ENCODE data around the gene SLC7A10. TPM values are rescaled to one million over a fixed set of nuclear protein-coding genes. Genes with fewer than 3 reads are reported as not detected.

Gene SLC7A10
- total RNA-seq, 1 experiment from 2014 or later, result 1.1 TPM

DNA sequence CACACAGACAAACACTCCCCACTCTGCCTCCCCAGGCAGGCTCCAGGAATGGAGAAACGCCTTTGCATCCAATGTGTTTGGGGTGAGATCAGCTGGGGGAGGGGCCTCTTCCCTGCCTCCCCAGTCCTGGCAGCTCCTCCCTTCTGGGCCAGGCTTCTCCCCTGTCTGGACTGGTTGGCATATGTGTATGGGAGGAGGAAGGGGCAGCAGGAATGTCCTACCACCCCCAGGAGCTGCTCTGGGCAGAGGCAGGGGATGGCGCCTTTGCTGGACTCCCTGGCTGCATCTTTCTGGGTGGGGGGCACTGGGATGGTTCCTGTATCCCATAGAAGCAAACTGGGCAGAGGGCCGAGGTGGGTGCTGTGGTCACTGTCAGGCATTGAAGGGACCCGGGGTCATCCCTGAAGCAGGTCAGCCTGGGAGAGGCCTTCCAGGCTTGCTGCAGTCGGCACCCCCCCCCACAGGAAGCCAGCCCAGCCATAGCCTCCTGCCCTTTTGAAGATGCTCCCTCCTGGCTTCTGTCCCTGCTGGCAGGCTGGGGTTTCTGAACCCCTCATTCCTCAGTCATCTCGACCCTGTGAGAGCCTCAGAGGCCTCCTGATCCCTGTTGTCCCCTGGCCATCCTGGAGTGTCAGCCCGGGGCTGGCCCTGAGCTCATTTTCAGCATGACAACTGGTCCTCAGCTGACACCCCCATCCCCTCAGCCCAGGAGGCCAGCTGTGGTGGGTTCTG is 21.2 kb upstream of the SLC7A10 start:
- CTCF ChIA-PET, result interaction anchor here (1.0 kb wide), 1 partner anchor 56 kb away, joined by 4 read pairs; no protein-coding TSS in a partner anchor
- Histone ChIP-seq H3K36me3 (ENCODE audit: control insufficient read depth, insufficient read depth, low read length) (no peaks in the 10 kb centered on the region), H3K27ac (ENCODE audit: low read length) (no peak overlapping the region), H3K4me3 (ENCODE audit: low read depth in 2 of 2, low read length in 2 of 2) (no peak overlapping the region), H3K4me1 (ENCODE audit: control insufficient read depth, insufficient read depth, low read length) (peaks cover 4% of the 10 kb centered on the region; the same call in 1 of the 2 replicates), H3K9me3 (ENCODE audit: control insufficient read depth, insufficient read depth, low read depth, low read length) (no peaks in the 10 kb centered on the region), H3K27me3 (ENCODE audit: control insufficient read depth, insufficient read depth, low read length) (no peaks in the 10 kb centered on the region)
- intact Hi-C loops (cut with micrococcal nuclease; ENCODE audit: unreplicated experiment), result loop anchor here (5.0 kb wide), 1 partner anchor 525 kb away; no protein-coding TSS in a partner anchor
- no TSS peak for BruUV-seq (replicated peaks)
- no peak for DNase-seq (ENCODE audit: low read depth, low spot score)
- no peak for ATAC-seq
- in situ Hi-C loops (cut with HindIII; ENCODE audit: low pct_unique_long_range_greater_than_20kb, low sequenced_read_pairs), result no loop called here
- TF ChIP-seq SIN3A (IDR thresholded peaks at IDR 0.05; ENCODE audit: borderline replicate concordance, insufficient read depth, low read depth, low read length), result no peak
- TF ChIP-seq, protein P1, sequence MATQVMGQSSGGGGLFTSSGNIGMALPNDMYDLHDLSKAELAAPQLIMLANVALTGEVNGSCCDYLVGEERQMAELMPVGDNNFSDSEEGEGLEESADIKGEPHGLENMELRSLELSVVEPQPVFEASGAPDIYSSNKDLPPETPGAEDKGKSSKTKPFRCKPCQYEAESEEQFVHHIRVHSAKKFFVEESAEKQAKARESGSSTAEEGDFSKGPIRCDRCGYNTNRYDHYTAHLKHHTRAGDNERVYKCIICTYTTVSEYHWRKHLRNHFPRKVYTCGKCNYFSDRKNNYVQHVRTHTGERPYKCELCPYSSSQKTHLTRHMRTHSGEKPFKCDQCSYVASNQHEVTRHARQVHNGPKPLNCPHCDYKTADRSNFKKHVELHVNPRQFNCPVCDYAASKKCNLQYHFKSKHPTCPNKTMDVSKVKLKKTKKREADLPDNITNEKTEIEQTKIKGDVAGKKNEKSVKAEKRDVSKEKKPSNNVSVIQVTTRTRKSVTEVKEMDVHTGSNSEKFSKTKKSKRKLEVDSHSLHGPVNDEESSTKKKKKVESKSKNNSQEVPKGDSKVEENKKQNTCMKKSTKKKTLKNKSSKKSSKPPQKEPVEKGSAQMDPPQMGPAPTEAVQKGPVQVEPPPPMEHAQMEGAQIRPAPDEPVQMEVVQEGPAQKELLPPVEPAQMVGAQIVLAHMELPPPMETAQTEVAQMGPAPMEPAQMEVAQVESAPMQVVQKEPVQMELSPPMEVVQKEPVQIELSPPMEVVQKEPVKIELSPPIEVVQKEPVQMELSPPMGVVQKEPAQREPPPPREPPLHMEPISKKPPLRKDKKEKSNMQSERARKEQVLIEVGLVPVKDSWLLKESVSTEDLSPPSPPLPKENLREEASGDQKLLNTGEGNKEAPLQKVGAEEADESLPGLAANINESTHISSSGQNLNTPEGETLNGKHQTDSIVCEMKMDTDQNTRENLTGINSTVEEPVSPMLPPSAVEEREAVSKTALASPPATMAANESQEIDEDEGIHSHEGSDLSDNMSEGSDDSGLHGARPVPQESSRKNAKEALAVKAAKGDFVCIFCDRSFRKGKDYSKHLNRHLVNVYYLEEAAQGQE (IDR thresholded peaks at IDR 0.05; ENCODE audit: insufficient read depth in 1 of 2, low read depth in 2 of 2, low read length in 1 of 2), result no peak
- POLR2A ChIA-PET, result no interaction called here

DNA sequence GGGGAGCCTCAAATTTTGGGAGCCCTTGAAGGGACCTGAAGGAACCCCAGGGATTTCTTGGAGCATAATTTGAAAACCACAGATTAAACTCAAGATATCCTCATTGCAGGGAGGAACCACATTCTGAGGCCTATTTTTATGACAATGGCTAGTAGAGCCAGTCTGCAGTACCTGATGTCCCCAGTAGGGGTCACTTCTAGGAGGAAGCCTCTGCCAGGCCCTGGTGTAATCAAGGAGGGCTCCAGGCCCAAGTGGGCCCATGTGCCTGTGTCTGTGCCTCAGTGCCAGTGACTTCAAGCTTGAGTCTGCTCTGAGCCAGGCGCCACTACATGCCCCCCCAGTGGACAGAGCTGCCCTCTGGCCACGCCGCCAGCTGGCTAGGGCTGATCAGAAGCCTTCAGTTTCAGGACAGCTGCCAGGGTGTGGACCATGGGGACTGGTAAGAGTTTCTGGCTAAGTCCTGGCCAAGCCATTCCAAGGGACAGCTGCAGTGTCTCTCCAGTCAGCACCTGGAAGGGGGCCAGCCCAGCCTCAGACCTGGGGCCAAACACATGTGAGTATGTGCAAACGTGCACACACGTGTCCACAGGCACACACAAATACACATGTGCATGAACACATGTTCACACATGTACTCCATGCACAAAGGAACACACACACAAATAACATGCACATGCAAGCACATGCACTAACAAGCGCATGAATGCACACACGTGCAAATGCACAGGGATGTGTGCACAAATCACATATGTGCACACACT is 20.5 kb upstream of the SLC7A10 start:
- H3K4me3 ChIP-seq (ENCODE audit: low read depth in 2 of 2, low read length in 2 of 2), result no peak overlapping the region
- in situ Hi-C loops (cut with HindIII; ENCODE audit: low pct_unique_long_range_greater_than_20kb, low sequenced_read_pairs), result no loop called here
- BruUV-seq (replicated peaks), result no TSS peak
- no peaks in the 10 kb centered on the region for H3K27me3 ChIP-seq (ENCODE audit: control insufficient read depth, insufficient read depth, low read length)
- POLR2A ChIA-PET, result no interaction called here
- H3K36me3 ChIP-seq (ENCODE audit: control insufficient read depth, insufficient read depth, low read length), result no peaks in the 10 kb centered on the region
- H3K4me1 ChIP-seq (ENCODE audit: control insufficient read depth, insufficient read depth, low read length), result peaks cover 4% of the 10 kb centered on the region; the same call in 1 of the 2 replicates
- no peak overlapping the region for H3K27ac ChIP-seq (ENCODE audit: low read length)
- ATAC-seq (no peak), DNase-seq (ENCODE audit: low read depth, low spot score) (no peak)
- TF ChIP-seq, protein P2, sequence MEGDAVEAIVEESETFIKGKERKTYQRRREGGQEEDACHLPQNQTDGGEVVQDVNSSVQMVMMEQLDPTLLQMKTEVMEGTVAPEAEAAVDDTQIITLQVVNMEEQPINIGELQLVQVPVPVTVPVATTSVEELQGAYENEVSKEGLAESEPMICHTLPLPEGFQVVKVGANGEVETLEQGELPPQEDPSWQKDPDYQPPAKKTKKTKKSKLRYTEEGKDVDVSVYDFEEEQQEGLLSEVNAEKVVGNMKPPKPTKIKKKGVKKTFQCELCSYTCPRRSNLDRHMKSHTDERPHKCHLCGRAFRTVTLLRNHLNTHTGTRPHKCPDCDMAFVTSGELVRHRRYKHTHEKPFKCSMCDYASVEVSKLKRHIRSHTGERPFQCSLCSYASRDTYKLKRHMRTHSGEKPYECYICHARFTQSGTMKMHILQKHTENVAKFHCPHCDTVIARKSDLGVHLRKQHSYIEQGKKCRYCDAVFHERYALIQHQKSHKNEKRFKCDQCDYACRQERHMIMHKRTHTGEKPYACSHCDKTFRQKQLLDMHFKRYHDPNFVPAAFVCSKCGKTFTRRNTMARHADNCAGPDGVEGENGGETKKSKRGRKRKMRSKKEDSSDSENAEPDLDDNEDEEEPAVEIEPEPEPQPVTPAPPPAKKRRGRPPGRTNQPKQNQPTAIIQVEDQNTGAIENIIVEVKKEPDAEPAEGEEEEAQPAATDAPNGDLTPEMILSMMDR (IDR thresholded peaks at IDR 0.05), result peak; percentile 86
- TF ChIP-seq, protein P1 (IDR thresholded peaks at IDR 0.05; ENCODE audit: insufficient read depth in 1 of 2, low read depth in 2 of 2, low read length in 1 of 2), result no peak
- intact Hi-C loops (cut with micrococcal nuclease; ENCODE audit: unreplicated experiment), result loop anchor here (5.0 kb wide), 1 partner anchor 526 kb away; no protein-coding TSS in a partner anchor
- CTCF ChIA-PET, result interaction anchor here (0.7 kb wide), 1 partner anchor 39 kb away, joined by 3 read pairs; no protein-coding TSS in a partner anchor
- H3K9me3 ChIP-seq (ENCODE audit: control insufficient read depth, insufficient read depth, low read depth, low read length), result no peaks in the 10 kb centered on the region

Data from Panc1 (cell line).